A375 (cell line): Measurements from ENCODE around the gene ZNF785. TPM values are rescaled to one million over a fixed set of nuclear protein-coding genes. Genes with fewer than 3 reads are reported as not detected.

Experiments used
- small RNA-seq: library from RNA; depleted of rRNA; stranded (forward); fragments of <200 nt; gene quantifications from one replicate; pipeline ENCODE3, GENCODE V24; 2014
- total RNA-seq: library from RNA; depleted of rRNA; stranded (reverse); fragments of >200 nt; shearing (Covaris generic); gene quantifications from 2 replicates; pipeline ENCODE4 v1.2.3, GENCODE V29; 2014; rRNA removed

ZNF785 gene
- not detected in 2 replicates for total RNA-seq

GRCh38 chr16:30585400-30586191 is at the start of gene ZNF785:
TSS of gene ZNF785 (minus strand) at chr16:30585697. CDS start at chr16:30585611, 86 bp downstream.

DNA sequence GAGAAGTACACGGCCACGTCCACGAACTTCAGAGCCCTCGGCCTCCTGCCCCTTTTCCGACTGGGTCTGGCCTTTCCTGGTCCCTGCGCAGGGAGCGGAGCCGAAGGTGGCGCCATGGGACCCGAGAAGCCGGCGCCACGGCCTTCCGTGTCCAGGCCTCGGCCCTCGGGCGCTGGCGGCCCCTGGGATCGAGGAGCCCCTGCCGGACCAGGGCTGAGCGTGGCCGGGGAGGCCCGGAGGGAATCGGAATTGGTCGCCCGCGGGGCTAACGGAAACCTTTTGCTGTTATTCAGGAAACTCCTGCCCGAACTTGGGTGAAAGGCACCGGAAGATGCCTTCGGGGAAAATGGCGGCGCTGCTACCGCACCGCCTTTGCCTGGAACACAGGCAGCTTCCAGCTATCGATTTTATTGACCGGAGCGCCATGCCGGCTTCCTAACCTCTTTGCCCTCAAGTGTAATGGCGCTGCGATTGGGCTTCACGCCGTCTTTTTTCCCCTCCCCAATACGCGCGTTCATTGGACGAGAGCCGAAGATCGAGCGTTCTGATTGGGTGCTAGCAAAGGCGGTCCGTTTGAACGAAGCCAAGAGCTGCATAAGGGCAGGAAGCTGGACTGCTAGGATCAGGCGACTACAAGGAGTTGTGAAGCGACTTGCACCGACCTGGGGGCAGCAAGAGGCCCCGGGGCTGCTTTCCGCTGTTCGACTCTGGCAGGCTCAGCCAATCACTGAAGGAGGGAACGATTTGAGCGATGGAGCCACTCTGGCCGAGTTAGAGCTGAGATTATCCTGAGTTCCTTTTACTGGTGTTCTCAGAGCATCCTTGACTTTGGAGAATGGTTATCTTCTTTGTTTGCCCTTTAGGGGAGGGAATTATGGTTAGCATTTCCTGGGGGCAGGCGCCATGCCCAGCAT is 24.7 kb upstream of the ZNF785 start, which contains the start of gene ZNF689:
TSS of gene ZNF689 (minus strand) at position 464 of the 914 bp plus-strand sequence. CDS start at position 116, 348 bp downstream.

GRCh38 chr16:30571445-30572322 is 13.8 kb downstream of the ZNF785 start, which contains the start of gene ZNF688:
TSS of gene ZNF688 (minus strand) at chr16:30571714. CDS start at chr16:30571629, 85 bp downstream.

DNA sequence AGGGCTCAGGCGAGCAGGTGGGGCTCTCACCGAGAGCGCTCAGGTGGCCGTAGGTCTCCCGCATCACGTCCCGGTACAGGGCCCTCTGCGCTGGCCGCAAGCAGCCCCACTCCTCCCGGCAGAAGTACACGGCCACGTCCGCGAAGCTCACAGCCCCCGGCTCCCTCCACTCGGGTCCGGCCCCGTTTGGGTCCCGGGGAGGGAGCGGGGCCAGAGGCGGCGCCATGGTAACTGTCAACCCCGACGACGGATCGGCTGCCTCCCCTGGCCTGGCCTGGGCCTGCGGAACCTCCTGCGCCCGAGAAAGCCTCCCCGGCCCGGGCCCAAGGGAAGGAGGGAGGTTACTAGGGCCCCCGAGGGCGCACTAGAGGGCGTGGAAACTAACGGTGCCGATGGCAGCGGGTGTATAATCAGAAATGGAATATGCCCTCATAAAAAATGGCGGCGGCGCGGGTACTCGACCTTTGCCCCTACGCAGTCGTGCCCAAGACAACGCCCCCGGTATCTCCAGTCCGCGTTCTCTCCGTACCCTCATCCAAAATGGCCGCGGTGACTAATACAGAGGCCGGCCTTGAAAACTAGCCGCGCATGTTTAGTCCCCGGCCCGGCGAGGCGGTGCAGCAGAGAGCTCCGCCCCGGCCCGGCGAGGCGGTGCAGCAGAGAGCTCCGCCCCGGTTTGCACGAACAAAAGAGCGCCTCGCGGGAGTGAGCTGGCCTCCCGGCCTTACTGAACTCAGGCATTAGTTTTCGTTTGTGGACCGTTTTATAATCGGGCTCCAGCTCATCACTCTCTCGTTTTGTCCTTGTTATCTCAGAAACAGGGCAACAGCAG is 27.3 kb downstream of the ZNF785 start, which contains the start of gene ZNF764:
TSS of gene ZNF764 (minus strand) at position 418 of the 832 bp plus-strand sequence. CDS start at position 226, 192 bp downstream.

GRCh38 chr16:30534368-30535105 is 51.0 kb downstream of the ZNF785 start, which contains the start of gene ZNF747:
TSS of gene ZNF747 (minus strand) at chr16:30534858. CDS start at chr16:30534679, 179 bp downstream.

Small RNAs within 50 kb of the gene (small RNA-seq; reads per million reads assigned to genes)
- gene AC093249.1 (not detected), gene AC093249.4 (not detected)

Other genes starting within 250 kb of the ZNF785 start
- gene CD2BP2, start 230.4 kb downstream of the ZNF785 start, total RNA-seq, result 97.2 and 106 TPM in 2 replicates
- 25.2 and 27.1 TPM in 2 replicates for gene TBC1D10B, start 215.2 kb downstream of the ZNF785 start, total RNA-seq
- gene MYL11, start 210.9 kb downstream of the ZNF785 start, total RNA-seq, result not detected in 2 replicates
- 0.60 TPM in 1 of 2 replicates, not detected in the other for gene SEPTIN1, start 203.1 kb downstream of the ZNF785 start, total RNA-seq
- 11.2 and 12.2 TPM in 2 replicates for gene ZNF48, start 190.3 kb downstream of the ZNF785 start, total RNA-seq
- 7.2 and 9.6 TPM in 2 replicates for gene ZNF771, start 178.1 kb downstream of the ZNF785 start, total RNA-seq
- 36.7 and 40.4 TPM in 2 replicates for gene DCTPP1, start 155.7 kb downstream of the ZNF785 start, total RNA-seq
- gene SEPHS2, start 139.8 kb downstream of the ZNF785 start, total RNA-seq, result 15.3 and 20.9 TPM in 2 replicates
- not detected in 2 replicates for gene ITGAL, start 113.0 kb downstream of the ZNF785 start, total RNA-seq
- 42.1 and 44.2 TPM in 2 replicates for gene ZNF768, start 59.1 kb downstream of the ZNF785 start, total RNA-seq
- 0.23 and 0.82 TPM in 2 replicates for gene ZNF747, start 50.8 kb downstream of the ZNF785 start, total RNA-seq
- 10.9 and 14.7 TPM in 2 replicates for gene ZNF764, start 27.3 kb downstream of the ZNF785 start, total RNA-seq
- 12.4 and 17.1 TPM in 2 replicates for gene ZNF688, start 14.0 kb downstream of the ZNF785 start, total RNA-seq
- 8.7 and 11.5 TPM in 2 replicates for gene ZNF689, start 24.7 kb upstream of the ZNF785 start, total RNA-seq
- gene PRR14, start 65.3 kb upstream of the ZNF785 start, total RNA-seq, result 9.6 and 17.8 TPM in 2 replicates
- gene FBRS, start 72.7 kb upstream of the ZNF785 start, total RNA-seq, result 24.3 and 26.5 TPM in 2 replicates
- 33.7 and 36.1 TPM in 2 replicates for gene SRCAP, start 113.5 kb upstream of the ZNF785 start, total RNA-seq
- 25.8 and 27.6 TPM in 2 replicates for gene PHKG2, start 162.7 kb upstream of the ZNF785 start, total RNA-seq
- 21.3 and 29.5 TPM in 2 replicates for gene CFAP119, start 176.4 kb upstream of the ZNF785 start, total RNA-seq
- gene RNF40, start 176.6 kb upstream of the ZNF785 start, total RNA-seq, result 110 and 121 TPM in 2 replicates
- 9.7 and 10.2 TPM in 2 replicates for gene ZNF629, start 201.5 kb upstream of the ZNF785 start, total RNA-seq